ENCODE results near the gene DAGLA. TPM values are rescaled to one million over a fixed set of nuclear protein-coding genes. Genes with fewer than 3 reads are reported as not detected.

The DAGLA gene
- total RNA-seq, 4 donors from 2014 or later = 0.29 to 5.4 (median 1.9) TPM

DNA sequence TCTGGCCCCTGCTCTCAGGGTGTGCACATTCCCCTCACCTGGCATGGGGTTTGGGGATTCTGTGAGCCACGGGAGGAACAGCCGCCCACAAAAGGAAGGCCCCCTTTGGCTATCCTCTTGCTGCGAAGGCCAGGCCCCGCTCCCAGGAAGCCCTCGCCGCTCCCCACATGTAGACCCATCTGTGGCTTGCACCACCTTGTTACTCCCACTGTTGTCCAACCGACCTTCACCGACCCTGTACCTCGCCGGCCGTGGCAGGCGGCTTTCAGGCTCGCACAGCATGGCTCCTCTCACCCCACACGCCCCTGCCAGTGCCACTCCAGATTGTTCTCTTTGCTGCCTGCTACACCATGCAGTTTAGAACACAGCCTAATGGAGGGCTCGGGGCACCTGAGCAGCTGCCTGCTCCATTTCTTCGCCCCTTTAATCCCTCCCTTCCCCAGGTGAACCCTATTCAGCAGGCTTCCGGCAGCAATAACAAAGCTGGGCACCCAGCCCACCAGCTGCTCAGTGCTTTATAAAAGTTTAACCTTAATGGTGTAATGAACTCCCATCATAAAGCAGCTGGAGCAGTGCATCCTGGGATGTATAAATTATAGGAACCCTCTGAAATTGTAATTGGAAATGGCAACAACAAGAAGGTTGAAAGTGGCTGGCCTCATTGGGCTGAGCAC is 10.7 kb downstream of the DAGLA start:
- intact Hi-C loops (cut with DNase I; ENCODE audit: low total_unique reads) = no loop called here
- TF ChIP-seq, protein P1, sequence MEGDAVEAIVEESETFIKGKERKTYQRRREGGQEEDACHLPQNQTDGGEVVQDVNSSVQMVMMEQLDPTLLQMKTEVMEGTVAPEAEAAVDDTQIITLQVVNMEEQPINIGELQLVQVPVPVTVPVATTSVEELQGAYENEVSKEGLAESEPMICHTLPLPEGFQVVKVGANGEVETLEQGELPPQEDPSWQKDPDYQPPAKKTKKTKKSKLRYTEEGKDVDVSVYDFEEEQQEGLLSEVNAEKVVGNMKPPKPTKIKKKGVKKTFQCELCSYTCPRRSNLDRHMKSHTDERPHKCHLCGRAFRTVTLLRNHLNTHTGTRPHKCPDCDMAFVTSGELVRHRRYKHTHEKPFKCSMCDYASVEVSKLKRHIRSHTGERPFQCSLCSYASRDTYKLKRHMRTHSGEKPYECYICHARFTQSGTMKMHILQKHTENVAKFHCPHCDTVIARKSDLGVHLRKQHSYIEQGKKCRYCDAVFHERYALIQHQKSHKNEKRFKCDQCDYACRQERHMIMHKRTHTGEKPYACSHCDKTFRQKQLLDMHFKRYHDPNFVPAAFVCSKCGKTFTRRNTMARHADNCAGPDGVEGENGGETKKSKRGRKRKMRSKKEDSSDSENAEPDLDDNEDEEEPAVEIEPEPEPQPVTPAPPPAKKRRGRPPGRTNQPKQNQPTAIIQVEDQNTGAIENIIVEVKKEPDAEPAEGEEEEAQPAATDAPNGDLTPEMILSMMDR (IDR thresholded peaks at IDR 0.05) = no peak
- no peak for TF ChIP-seq POLR2A (IDR thresholded peaks at IDR 0.05)
- Histone ChIP-seq H3K4me1 (peaks cover 0 to 14% of the 10 kb centered on the region in 2 donors), H3K4me3 (no peak overlapping the region), H3K27me3 (no peaks in the 10 kb centered on the region), H3K27ac (no peak overlapping the region), H3K36me3 (no peaks in the 10 kb centered on the region), H3K9me3 (no peaks in the 10 kb centered on the region)
- no peak for DNase-seq

- H3K9me3 ChIP-seq = no peaks in the 10 kb centered on the region
- TF ChIP-seq, protein P1 (IDR thresholded peaks at IDR 0.05) = no peak
- no peak for TF ChIP-seq POLR2A (IDR thresholded peaks at IDR 0.05)
- no peak overlapping the region for H3K27ac ChIP-seq
- intact Hi-C loops (cut with DNase I; ENCODE audit: low total_unique reads) = no loop called here
- H3K27me3 ChIP-seq = no peaks in the 10 kb centered on the region
- no peaks in the 10 kb centered on the region for H3K36me3 ChIP-seq
- H3K4me1 ChIP-seq = peaks cover 0 to 18% of the 10 kb centered on the region in 2 donors
- no peak for DNase-seq
- H3K4me3 ChIP-seq = no peak overlapping the region
These were observed 11.4 kb downstream of the DAGLA start for GRCh38 chr11:61691380-61692156.

DNA sequence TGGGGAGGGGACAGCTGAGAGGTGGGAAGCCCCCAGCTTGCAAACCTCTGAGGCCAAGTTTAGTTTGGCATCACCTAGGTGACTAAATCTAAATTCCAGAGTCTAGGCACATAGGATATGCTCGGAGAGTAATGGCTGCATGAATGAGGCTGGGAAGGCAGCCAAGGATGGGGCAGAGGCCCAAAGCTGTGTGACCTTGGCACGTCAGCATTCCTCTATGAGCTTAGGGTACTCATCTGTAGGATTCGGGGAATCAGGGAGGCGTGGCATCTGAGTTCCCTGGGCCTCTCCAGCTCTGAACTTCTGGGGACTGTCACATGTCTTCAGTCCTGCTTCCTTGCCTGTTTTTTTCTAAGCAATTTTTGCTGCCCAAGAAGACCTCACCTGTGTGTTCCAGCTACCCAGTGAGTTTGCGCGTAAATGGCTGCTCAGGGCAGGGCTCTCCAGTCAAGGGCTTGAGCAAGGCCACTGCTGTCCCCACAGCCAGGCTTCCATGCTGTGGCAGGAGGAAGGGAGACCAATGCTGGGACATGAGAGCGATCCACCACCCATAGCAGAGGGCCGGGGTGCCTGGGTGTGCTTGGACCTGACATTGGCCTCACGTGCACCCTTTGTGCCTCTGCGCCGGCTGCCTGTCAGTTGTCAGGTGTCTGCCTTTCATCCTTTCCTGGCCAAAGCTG is 13.9 kb downstream of the DAGLA start:
- no peaks in the 10 kb centered on the region for H3K9me3 ChIP-seq
- H3K27ac ChIP-seq = peak overlapping the region; percentile 81 to 89
- intact Hi-C loops (cut with DNase I; ENCODE audit: low total_unique reads) = no loop called here
- TF ChIP-seq, protein P1 (IDR thresholded peaks at IDR 0.05) = no peak
- no peak for TF ChIP-seq POLR2A (IDR thresholded peaks at IDR 0.05)
- no peaks in the 10 kb centered on the region for H3K36me3 ChIP-seq
- H3K4me1 ChIP-seq = peaks cover 0 to 20% of the 10 kb centered on the region in 2 donors
- no peak overlapping the region for H3K4me3 ChIP-seq
- H3K27me3 ChIP-seq = no peaks in the 10 kb centered on the region
- no peak for DNase-seq

DNA sequence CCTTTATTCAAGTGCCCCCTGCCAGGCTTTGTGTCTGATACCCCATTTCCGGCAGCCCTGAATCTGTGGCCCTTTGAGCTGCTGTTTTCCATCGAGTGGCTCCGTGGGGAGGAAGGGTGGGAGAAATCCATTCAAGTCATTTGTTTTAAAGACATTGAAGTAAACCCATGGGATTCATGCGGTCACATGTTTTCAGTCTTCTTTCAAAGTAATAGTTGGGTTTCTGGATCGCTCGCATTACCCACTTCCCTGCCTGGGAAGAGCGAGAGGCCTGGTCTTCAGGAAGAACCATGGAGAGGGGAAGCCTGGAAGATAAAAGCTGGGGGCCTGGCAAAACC is 14.4 kb downstream of the DAGLA start:
- Histone ChIP-seq H3K4me1 (peaks cover 0 to 24% of the 10 kb centered on the region in 2 donors), H3K27me3 (no peaks in the 10 kb centered on the region), H3K27ac (peak overlapping the region; percentile 81 to 89), H3K4me3 (no peak overlapping the region), H3K9me3 (no peaks in the 10 kb centered on the region), H3K36me3 (no peaks in the 10 kb centered on the region)
- TF ChIP-seq, protein P1 (IDR thresholded peaks at IDR 0.05) = no peak
- no peak for TF ChIP-seq POLR2A (IDR thresholded peaks at IDR 0.05)
- no peak for DNase-seq
- intact Hi-C loops (cut with DNase I; ENCODE audit: low total_unique reads) = no loop called here

Data from uterus (tissue), 4 donors.